Adrenal gland (tissue), 12 donors: Measurements from ENCODE around the gene CD48. TPM values are rescaled to one million over a fixed set of nuclear protein-coding genes. Genes with fewer than 3 reads are reported as not detected.

Experiments used
- DNase-seq, 7 donors: peaks; one replicate each; pipeline ENCODE4 v3.0.0-alpha.2; 2019 to 2020
- H3K27ac ChIP-seq, 5 donors: fragments of 200-600 bp; sonication (generic) in 4 of 5; 1 replicate in 3 of 5; 2 replicates in 2 of 5; pipeline versions ENCODE4 v1.5.1 to v1.8.0; 2016 to 2020; ENCODE audit warnings: mild to moderate bottlenecking in 1 of 5
- H3K27me3 ChIP-seq: fragments of 200-600 bp; 2 replicates; pipeline ENCODE4 v1.8.0; 2021
- H3K36me3 ChIP-seq, 2 donors: fragments of 200-600 bp; replicated peaks in 1 of 2; 1 replicate in 1 of 2; 2 replicates in 1 of 2; pipeline versions ENCODE4 v1.5.1 to v1.8.0; 2018 to 2022
- H3K4me1 ChIP-seq, 2 donors: fragments of 200-600 bp; replicated peaks in 1 of 2; 1 replicate in 1 of 2; 2 replicates in 1 of 2; pipeline versions ENCODE4 v1.5.1 to v1.8.0; 2018 to 2021
- H3K4me3 ChIP-seq, 4 donors: fragments of 200-600 bp; sonication (generic) in 3 of 4; one replicate each; pipeline ENCODE4 v1.5.1; 2016 to 2018
- H3K9me3 ChIP-seq, 3 donors: fragments of 200-600 bp; sonication (generic) in 1 of 3; replicated peaks in 1 of 3; 1 replicate in 2 of 3; 2 replicates in 1 of 3; pipeline versions ENCODE4 v1.5.1 to v1.8.0; 2016 to 2021
- CTCF ChIP-seq, 6 experiments: fragments of 450-650 bp in 4 of 6; fragments of 200-600 bp in 2 of 6; sonication (generic) in 1 of 6; IDR thresholded peaks; 1 replicate in 5 of 6; 2 replicates in 1 of 6; pipeline versions ENCODE4 v1.5.1 to v1.8.0; 2016 to 2021; ENCODE audit warnings: antibody characterized with exemption in 6 of 6, mild to moderate bottlenecking in 2 of 6, moderate library complexity in 1 of 6
- POLR2A ChIP-seq, 2 donors: fragments of 450-650 bp; IDR thresholded peaks; one replicate each; pipeline ENCODE4 v1.6.1; 2017; ENCODE audit warnings: antibody characterized with exemption in 2 of 2, mild to moderate bottlenecking in 2 of 2, moderate library complexity in 1 of 2
- WGBS, 4 donors: extraction: QIAGEN DNeasy Blood & Tissue Kit in 2 of 4; methylation state at CpG; one replicate each; pipeline versions ENCODE4 v1.1.5 to v1.1.7; 2013 to 2017; 5-methylcytosine and 5-hydroxymethylcytosine counted together
- intact Hi-C, 2 donors: fragments of 100-400 bp; cut with DNase I; formaldehyde crosslinking; loops; one replicate each; pipeline versions ENCODE4 v1.14.1 to v1.15.0; 2022 to 2023
- polyA plus RNA-seq, 3 donors: library from polyadenylated mRNA; stranded (reverse); fragments of 200-250 nt in 2 of 3; fragments of 350-450 nt in 1 of 3; fragmentation: Illumina TruSeq in 1 of 3; extraction: RNeasy Lipid Tissue Mini Kit (QIAGEN cat#74804) in 1 of 3; gene quantifications; one replicate each; pipeline ENCODE4 v1.2.3, GENCODE V29; 2013 to 2014
- total RNA-seq, 9 donors: library from RNA; depleted of rRNA in 4 of 9; stranded (reverse); fragments of >200 nt in 4 of 9; fragments of 120-200 nt in 1 of 9; fragmentation: NEBNext Ultra II Directional in 1 of 9; extraction: Animal tissue kit (Norgen Biotek cat#: 25700) in 1 of 9; gene quantifications; one replicate each; pipeline versions ENCODE4 v1.1.0 to v1.2.4, GENCODE V29; 2013 to 2023
- donor health status: healthy with polysubstance abuse.
- donor health status: Bipolar disorder and iron deficiency.
- donor health status: DM: yes; HTN: yes; CAD: no.
- donor health status: DM: no; HTN: no; CAD: no.
- donor health status: DM: no; HTN: no; CAD: no.
- donor health status: DM: yes; HTN: yes; CAD: no.

CD48 gene
- total and polyA plus RNA-seq, 12 donors = 1.4 to 9.0 (median 3.9) TPM; not detected in 1

GRCh38 chr1:160643138-160643537, 68.5 kb downstream of the CD48 start:
- H3K4me1 ChIP-seq = no peaks in the 10 kb centered on the region
- DNase-seq = no peak
- 73 to 83% (median 76%) methylated on average over 5 of the region's 5 CpGs for WGBS, 4 donors
- no peaks in the 10 kb centered on the region for H3K27me3 ChIP-seq
- H3K27ac ChIP-seq = no peak overlapping the region
- no peaks in the 10 kb centered on the region for H3K36me3 ChIP-seq
- no peaks in the 10 kb centered on the region for H3K9me3 ChIP-seq
- TF ChIP-seq CTCF (IDR thresholded peaks at IDR 0.05) (no peak), POLR2A (IDR thresholded peaks at IDR 0.05) (no peak)
- intact Hi-C loops = no loop called here
- no peak overlapping the region for H3K4me3 ChIP-seq

- no peak for DNase-seq
- 86 to 94% (median 91%) methylated on average over 2 of the region's 2 CpGs for WGBS, 4 donors
- Histone ChIP-seq H3K9me3 (no peaks in the 10 kb centered on the region), H3K4me3 (no peak overlapping the region), H3K4me1 (no peaks in the 10 kb centered on the region), H3K27me3 (no peaks in the 10 kb centered on the region), H3K36me3 (no peaks in the 10 kb centered on the region), H3K27ac (no peak overlapping the region)
- TF ChIP-seq POLR2A (IDR thresholded peaks at IDR 0.05) (no peak), CTCF (IDR thresholded peaks at IDR 0.05) (no peak)
- intact Hi-C loops = no loop called here
Measured at GRCh38 chr1:160642281-160642644, 69.4 kb downstream of the CD48 start.

GRCh38 chr1:160641323-160642280, 70.0 kb downstream of the CD48 start:
- Histone ChIP-seq H3K27me3 (no peaks in the 10 kb centered on the region), H3K27ac (no peak overlapping the region), H3K36me3 (no peaks in the 10 kb centered on the region), H3K4me3 (no peak overlapping the region), H3K4me1 (no peaks in the 10 kb centered on the region), H3K9me3 (no peaks in the 10 kb centered on the region)
- no peak for DNase-seq
- 67 to 81% (median 75%) methylated on average over 8 of the region's 8 CpGs for WGBS, 4 donors
- no peak for TF ChIP-seq CTCF (IDR thresholded peaks at IDR 0.05)
- TF ChIP-seq POLR2A (IDR thresholded peaks at IDR 0.05) = no peak
- intact Hi-C loops = no loop called here

GRCh38 chr1:160640359-160641123, 71.1 kb downstream of the CD48 start:
- H3K4me3 ChIP-seq = no peak overlapping the region
- no peak for TF ChIP-seq CTCF (IDR thresholded peaks at IDR 0.05)
- no peak for TF ChIP-seq POLR2A (IDR thresholded peaks at IDR 0.05)
- 84 to 92% (median 89%) methylated on average over 2 of the region's 2 CpGs for WGBS, 4 donors

More at GRCh38 chr1:160640359-160641123, 71.1 kb downstream of the CD48 start:
- no peak overlapping the region for H3K27ac ChIP-seq
- no peaks in the 10 kb centered on the region for H3K27me3 ChIP-seq
- intact Hi-C loops = no loop called here
- H3K4me1 ChIP-seq = no peaks in the 10 kb centered on the region
- DNase-seq = no peak
- H3K36me3 ChIP-seq = no peaks in the 10 kb centered on the region
- H3K9me3 ChIP-seq = no peaks in the 10 kb centered on the region
